ENCODE results near the gene PEDS1. TPM values are rescaled to one million over a fixed set of nuclear protein-coding genes. Genes with fewer than 3 reads are reported as not detected.
"Not testable (repeated sequence)": the region's sequence is repeated elsewhere in the genome, so short reads cannot be mapped to it uniquely, and the experiment has no call there.

PEDS1 gene
- total and polyA plus RNA-seq, 2 of the 8 experiments (the other 6 are each of a cell fraction or from before 2014, with no cell fraction given) = 28.9 to 75.9 TPM

DNA sequence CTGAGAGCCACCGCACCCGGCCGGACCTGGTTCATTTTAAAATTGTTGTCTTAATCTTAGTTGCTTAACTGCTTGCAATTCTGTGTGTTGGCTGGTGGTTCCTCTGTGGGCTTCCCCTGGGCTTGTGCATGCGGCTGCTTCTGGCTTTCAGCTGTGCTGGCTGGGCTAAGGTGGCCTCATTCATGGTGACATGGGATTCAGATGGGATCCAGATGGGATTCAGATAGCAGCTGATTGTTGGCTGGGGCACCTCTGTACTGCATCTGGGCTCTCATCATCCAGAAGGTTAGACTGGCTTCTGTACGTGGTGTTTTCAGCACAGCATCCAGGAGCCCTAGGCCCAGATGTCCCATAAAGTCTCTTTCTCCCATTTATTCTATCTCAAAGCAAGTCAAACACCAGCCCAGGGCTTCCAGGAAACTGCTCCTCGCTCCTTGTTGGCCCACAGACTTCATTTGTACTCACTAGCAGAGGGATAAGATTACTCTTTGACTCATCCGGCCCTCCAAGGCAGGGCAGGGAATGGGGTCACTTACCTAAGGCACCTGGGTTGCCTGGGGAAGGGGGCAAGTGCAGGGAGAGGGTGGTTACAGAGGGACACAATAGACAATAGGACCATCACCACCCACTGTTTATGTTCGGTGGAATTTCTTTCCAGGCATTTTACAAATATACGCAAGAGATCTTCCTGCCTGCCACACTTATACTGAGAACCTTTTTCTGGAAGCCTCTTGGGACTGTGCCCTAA is 10.2 kb upstream of the PEDS1 start (continued):
- TF ChIP-seq RFX5 (IDR thresholded peaks at IDR 0.05; ENCODE audit: borderline replicate concordance, low read depth, low read length) = no peak
- no peak for TF ChIP-seq SUZ12 (IDR thresholded peaks at IDR 0.05; ENCODE audit: low read length)
- no peak for TF ChIP-seq CREB1 (IDR thresholded peaks at IDR 0.05)
- TF ChIP-seq JUND (IDR thresholded peaks at IDR 0.05; ENCODE audit: low read length) = no peak
- TF ChIP-seq SP1 (IDR thresholded peaks at IDR 0.05; ENCODE audit: low read depth, low read length) = no peak
- no peak for TF ChIP-seq JUN (IDR thresholded peaks at IDR 0.05; ENCODE audit: low read depth, low read length)
- TF ChIP-seq, protein P1, sequence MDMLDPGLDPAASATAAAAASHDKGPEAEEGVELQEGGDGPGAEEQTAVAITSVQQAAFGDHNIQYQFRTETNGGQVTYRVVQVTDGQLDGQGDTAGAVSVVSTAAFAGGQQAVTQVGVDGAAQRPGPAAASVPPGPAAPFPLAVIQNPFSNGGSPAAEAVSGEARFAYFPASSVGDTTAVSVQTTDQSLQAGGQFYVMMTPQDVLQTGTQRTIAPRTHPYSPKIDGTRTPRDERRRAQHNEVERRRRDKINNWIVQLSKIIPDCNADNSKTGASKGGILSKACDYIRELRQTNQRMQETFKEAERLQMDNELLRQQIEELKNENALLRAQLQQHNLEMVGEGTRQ (IDR thresholded peaks at IDR 0.05; ENCODE audit: low read length) = no peak

DNA sequence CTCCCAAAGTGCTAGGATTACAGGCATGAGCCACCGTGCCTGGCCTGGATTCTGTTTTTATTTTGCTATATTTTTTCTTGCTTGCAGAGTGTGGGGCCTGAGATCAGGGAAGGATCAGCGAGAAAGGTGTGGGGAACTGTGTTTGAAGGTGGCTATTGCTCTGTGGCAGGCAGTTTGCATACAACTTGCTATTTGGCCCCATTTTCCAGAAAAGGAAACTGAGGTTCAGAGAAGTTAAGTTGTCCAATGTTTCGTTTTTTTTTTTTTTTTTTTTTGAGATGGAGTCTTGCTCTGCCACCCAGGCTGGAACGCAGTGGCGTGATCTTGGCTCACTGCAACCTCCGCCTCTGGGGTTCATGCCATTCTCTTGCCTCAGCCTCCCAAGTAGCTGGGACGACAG is 8.0 kb upstream of the PEDS1 start:
- not testable (repeated sequence) for H3K36me3 ChIP-seq (ENCODE audit: control insufficient read depth in 2 of 4, insufficient read depth in 4 of 4, low read length in 3 of 4); H4K91ac ChIP-seq (replicated peaks; ENCODE audit: insufficient read length, low read length); H2AK5ac ChIP-seq (ENCODE audit: low read depth, low read length); H3K4me2 ChIP-seq (ENCODE audit: insufficient read depth in 1 of 2, low read depth in 2 of 2, low read length in 2 of 2); H3K4me3 ChIP-seq (ENCODE audit: extremely low read depth in 1 of 4, insufficient read depth in 2 of 4, low read depth in 3 of 4, low read length in 4 of 4); H4K5ac ChIP-seq (ENCODE audit: insufficient read length, low read depth, low read length); H3K79me1 ChIP-seq (ENCODE audit: low read depth, low read length); H2BK12ac ChIP-seq (ENCODE audit: low read depth, low read length); H2BK5ac ChIP-seq (ENCODE audit: low read depth, low read length); H3K23ac ChIP-seq (ENCODE audit: insufficient read length); H3K4ac ChIP-seq (replicated peaks; ENCODE audit: insufficient read length, low read depth, low read length); H2AFZ ChIP-seq (ENCODE audit: low read length); H4K20me1 ChIP-seq (replicated peaks in 1 of 2; ENCODE audit: control insufficient read depth in 1 of 2, insufficient read depth in 2 of 2, low read length in 2 of 2); H3K23me2 ChIP-seq (ENCODE audit: low read depth, low read length); H3K27ac ChIP-seq (ENCODE audit: low read depth, low read length); H3K79me2 ChIP-seq (ENCODE audit: control insufficient read depth in 1 of 2, insufficient read depth in 2 of 2, low read length in 2 of 2); H4K8ac ChIP-seq (ENCODE audit: extremely low read depth, insufficient read depth, low read length); FAIRE-seq; H3K56ac ChIP-seq (replicated peaks; ENCODE audit: insufficient read length, low read depth, low read length); H3K27me3 ChIP-seq (replicated peaks in 1 of 4; ENCODE audit: control insufficient read depth in 3 of 4, extremely low read depth in 1 of 4, insufficient read depth in 3 of 4, low read length in 3 of 4); H3K9me3 ChIP-seq (ENCODE audit: insufficient read depth in 2 of 2, low read depth in 1 of 2, low read length in 1 of 2); H3K14ac ChIP-seq (ENCODE audit: insufficient read length); H3K18ac ChIP-seq (ENCODE audit: extremely low read depth, low read length); H3K9ac ChIP-seq (replicated peaks in 1 of 4; ENCODE audit: extremely low read depth in 1 of 4, low read depth in 3 of 4, low read length in 3 of 4); DNase-seq (ENCODE audit: low read depth in 1 of 2, low spot score in 2 of 2); H2BK120ac ChIP-seq (replicated peaks; ENCODE audit: low read depth, low read length); H3K4me1 ChIP-seq (replicated peaks in 1 of 4; ENCODE audit: control insufficient read depth in 3 of 4, insufficient read depth in 4 of 4, low read length in 3 of 4); H2BK20ac ChIP-seq (ENCODE audit: low read length); H2BK15ac ChIP-seq (ENCODE audit: low read length)
- ChIA-PET CTCF (ENCODE audit: partially characterized antibody) (interaction anchor here (1.3 to 3.8 kb wide), 4 partner anchors 8 to 41 kb away, joined by 6 to 27 read pairs (median 10); no protein-coding TSS in a partner anchor), POLR2A (ENCODE audit: partially characterized antibody) (interaction anchor here (2.5 kb wide), 1 partner anchor 40 kb away, joined by 8 read pairs; no protein-coding TSS in a partner anchor)
- WGBS, 2 experiments (ENCODE audit: extremely low coverage in 1 of 2, insufficient coverage in 1 of 2, insufficient read length in 1 of 2, insufficient replicate concordance in 2 of 2, low coverage in 1 of 2, low lambda C conversion rate in 2 of 2, missing lambda C conversion rate in 1 of 2) = 75% methylated on average over 3 of the region's 7 CpGs; no CpG with 5 or more reads in 1 of the 2 experiments
